ENCODE measurements around the gene DYNLL2.
"Not testable (repeated sequence)": the region's sequence is repeated elsewhere in the genome, so short reads cannot be mapped to it uniquely, and the experiment has no call there.

DYNLL2 gene

GRCh38 chr17:58082870-58083490 lies at the start of gene DYNLL2:
Gene DYNLL2, plus strand, starts transcription at chr17:58083419. Its CDS starts 3,672 bp downstream, at chr17:58087091.
- DNase-seq, result peak; percentile 95

DNA sequence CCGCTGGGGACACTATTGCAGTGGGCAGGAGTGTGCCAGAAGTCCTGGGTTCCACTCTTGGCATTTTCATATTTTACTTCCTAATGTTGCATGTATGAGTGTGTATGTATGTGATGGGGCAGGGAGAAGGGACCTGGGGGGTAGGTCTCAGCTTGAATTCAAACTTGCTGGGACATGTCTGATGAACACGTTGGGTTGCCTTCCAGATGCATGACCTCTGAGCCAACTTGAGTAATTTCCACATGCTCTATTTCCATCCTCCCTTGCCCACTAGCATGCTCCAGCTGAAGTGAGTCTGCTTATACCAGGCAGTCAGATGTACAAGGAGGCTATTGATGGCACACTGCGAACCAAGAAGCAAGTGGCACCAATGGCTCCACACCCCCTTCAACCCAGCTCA lies 43.2 kb upstream of the DYNLL2 start:
- DNase-seq, result no peak

DNA sequence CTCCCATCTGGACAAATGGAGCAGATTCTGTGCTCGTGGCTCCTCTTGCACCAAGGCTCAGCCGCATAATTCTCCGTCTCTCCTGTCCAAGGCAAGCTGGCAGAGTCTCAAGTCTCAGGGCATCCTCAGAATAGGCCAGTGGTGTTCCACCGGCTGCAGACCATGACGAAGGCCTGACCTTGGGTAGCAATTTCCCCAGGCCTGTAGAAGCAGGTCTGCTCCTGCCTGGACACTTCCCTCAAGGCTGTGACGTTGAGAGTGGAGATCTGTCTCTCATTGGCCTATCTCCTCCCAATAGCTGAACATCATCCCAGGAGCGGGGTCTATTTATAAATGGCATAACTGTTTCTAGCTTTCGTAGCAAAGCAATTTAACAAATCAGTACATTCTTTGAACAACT lies 42.8 kb upstream of the DYNLL2 start:
- DNase-seq, result no peak

DNA sequence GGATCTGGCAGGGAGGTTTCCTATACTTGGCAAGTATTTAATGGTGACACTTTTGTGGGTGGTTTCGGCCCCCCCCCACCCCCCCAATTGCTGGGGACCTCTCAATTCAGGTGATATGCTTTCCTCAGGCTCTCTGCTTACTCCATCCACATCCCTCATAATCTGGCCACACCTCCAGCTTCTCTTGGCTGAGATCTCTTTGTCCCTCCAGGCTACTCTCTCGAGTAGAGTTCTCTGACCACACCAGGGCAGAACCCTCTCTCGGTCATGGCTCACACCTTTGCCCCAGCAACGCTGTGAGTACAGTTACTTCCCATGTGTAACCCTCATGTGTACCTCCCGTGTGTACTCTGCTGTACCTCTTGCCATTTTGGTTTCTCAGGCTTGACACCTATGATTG lies 42.1 kb upstream of the DYNLL2 start:
- no peak for DNase-seq

DNA sequence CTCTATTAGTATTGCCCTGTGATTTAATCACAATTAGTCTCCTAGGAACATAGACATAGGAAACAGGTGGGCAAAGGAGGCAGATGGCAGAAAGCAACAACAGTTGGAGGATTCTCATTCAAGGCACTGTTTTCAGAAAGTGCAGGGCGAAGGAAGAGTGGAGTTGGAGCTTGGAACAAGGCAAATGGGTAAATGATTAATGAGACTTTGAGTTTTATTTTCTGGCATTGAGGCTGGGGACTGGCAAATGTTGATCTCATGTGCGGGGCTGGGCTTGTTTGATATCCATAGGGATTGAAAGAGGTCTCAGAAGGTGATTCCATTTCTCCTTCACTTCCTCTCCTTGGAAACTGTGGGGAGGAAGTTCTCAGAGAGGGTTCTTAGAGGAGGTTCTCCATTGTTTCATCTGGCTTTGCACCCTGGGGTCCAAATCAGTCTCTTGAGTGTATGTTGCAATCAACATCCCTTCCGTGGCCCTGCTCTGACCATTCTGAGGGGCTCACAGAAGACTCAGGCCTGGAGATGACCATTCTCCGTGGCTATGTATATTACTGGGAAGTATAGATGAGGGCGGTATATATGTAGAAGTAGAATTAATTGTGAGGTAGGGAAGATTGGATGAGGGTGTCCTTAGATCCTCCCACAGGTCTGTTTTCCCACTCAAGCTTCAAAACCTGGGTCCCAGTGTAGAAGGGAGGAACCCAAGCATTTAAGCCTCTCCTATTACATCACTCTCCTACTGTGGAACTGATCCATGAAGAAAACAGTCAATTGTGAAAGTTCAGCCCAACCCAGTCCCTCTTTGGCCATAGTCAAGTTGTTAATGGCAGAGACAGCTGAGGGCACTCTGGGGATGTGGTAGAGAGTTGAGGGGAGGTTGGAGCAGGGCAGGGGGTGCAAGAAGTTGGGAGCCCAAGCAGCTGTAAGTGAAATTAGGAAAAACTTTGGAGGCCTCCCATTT lies 39.7 kb upstream of the DYNLL2 start:
- no peak for DNase-seq

DNA sequence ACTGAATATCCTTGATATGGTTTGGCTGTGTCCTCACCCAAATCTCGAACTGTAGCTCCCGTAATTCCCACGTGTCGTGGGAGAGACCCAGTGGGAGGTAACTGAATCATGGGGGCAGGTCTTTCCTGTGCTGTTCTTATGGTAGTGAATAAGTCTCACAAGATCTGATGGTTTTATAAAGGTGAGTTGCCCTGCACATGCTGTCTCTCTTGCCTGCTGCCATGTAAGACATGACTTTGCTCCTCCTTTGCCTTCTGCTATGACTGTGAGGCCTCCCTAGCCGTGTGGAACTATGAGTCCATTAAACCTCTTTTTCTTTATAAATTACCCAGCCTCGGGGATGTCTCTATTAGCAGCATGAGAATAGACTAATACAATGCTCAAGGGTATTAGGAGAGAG lies 39.0 kb upstream of the DYNLL2 start:
- not testable (repeated sequence) for DNase-seq

DNA sequence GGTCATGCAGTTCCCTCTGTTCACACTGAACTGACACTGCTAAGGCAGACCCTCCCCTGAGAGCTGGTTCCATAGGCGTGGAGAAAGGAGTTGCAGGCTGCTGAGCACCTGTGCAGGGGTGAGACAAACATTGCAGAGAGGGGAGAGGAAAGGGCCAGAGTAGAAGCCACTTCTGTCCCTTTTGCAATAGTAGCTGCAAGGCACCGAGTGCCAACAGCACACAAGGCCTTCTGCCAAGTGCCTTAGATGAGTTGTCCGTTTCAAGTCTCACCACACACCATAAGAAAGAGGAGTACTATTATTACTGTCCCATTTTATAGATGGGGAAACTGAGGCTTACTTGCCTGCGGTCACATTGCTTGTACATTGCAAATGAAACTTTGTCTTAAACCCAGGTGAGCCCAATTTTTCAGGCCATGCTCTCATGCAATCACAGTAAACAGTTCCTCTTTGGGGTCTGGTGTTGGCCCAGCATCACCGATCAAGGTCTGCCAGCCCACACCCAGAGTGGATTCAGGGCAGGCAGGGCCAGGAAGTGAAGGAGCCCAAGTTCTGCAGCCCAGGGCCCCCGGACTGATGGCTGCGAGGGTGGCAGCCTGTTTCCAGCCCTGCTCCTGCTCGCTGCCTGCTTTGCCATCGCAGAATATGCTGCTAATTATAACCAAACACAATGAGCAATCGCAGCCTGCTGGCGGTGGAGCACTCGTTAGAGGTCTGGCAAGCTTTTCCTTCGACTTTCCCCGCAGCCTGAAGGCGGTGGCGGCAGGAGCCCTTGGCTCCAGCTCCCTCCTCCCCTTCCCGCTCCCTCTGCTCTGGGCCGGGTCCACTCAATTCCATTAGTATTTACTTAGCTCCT lies 36.8 kb upstream of the DYNLL2 start:
- no peak for DNase-seq

- no peak for DNase-seq
These were observed 35.7 kb upstream of the DYNLL2 start for GRCh38 chr17:58047376-58048150.

GRCh38 chr17:58049533-58049932 lies 33.7 kb upstream of the DYNLL2 start:
- DNase-seq, result no peak

DNA sequence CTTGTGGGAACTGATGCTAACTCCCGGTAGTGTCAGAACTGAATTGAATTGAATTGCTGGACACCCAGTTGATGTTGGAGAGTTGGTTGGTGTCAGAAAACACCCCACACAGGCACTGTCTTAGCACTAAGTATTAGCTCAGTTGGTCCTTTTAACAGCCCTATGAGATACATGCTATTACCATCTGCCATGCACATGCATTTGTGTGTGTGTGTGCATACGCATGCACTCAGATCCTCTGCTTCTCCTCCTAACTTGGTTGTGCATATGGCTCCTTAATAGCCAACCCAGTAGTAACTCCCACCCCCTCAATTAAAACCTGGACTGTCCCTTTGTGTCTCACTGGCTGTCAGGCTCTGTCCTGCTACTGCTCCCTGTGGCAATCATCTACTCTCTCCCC lies 32.3 kb upstream of the DYNLL2 start:
- DNase-seq, result no peak

GRCh38 chr17:58051468-58051867 lies 31.8 kb upstream of the DYNLL2 start:
- no peak for DNase-seq

DNA sequence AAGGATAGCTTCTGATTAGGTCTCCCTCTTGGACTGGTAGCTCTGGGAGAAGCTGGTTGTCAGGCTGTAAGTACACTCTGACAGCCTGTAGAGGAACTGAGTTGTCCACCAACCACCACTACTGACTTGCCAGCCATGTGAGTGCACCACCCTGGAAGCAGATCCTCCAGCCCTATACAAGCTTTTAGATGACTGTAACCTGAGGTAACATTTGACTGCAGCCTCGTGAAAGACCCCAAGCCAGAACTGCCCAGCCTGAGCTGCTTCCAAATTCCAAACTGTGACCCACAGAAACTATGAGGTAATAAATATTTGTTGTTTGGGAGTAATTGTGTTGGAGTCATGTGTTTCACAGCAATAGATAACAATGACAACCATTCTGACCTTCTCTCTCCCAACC lies 30.8 kb upstream of the DYNLL2 start:
- no peak for DNase-seq

DNA sequence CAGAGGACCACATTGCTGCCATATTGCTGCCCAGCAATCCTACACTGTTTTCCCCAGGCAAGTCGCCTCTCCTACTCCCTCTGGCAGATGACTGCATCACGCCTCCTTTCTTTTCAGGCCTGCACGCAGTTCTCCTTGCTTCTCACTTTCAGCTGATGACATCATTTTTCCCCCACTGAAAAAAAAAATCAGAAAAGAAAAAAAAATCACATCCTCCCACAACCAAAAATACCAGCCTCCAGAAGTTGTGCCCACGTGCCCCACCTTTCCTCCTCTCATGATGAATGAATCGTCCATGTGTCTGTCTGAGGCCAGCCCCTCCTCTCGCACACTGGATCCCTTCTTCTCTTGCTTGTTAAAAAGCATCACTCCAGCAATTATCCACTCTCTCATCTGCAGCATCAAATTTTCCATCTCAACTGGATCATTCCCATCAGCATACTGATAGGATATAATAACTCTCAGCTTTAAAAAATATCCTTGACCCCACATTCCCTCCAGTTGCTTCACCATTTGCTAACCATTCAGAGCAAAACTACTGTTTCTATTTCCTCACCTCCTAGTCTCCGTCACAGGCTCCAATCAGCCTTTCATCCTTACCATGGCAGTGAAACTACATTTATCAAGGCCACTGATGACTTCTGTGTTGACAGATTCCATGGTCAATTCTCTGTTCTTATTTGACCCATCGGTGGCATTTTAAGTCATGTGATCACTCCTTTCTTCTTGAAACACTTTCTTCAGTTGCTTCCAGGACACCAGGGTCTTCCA lies 30.1 kb upstream of the DYNLL2 start:
- no peak for DNase-seq

GRCh38 chr17:58054641-58055040 lies 28.6 kb upstream of the DYNLL2 start:
- DNase-seq, result no peak

- DNase-seq, result no peak
These were observed 26.7 kb upstream of the DYNLL2 start for GRCh38 chr17:58056476-58056875.

DNA sequence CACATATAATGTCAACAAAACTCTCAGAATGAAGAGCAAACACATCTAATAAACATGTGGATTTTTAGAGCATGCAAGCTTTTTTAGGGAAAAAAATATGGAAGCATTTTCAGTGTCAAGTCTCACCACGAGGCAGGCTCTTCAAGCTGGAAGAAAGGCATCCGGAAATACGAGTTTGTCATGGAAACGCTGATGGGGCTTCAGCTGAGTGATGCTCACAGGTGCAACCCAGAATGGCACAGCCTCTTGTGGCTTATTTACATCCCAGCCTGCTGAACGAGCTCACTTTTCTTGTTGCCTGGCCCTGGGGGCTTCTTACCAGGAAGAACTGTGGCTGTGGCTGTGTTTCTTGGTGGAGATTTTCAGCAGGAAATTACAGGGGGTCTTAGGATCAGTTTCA lies 24.1 kb upstream of the DYNLL2 start:
- DNase-seq, result no peak

DNA sequence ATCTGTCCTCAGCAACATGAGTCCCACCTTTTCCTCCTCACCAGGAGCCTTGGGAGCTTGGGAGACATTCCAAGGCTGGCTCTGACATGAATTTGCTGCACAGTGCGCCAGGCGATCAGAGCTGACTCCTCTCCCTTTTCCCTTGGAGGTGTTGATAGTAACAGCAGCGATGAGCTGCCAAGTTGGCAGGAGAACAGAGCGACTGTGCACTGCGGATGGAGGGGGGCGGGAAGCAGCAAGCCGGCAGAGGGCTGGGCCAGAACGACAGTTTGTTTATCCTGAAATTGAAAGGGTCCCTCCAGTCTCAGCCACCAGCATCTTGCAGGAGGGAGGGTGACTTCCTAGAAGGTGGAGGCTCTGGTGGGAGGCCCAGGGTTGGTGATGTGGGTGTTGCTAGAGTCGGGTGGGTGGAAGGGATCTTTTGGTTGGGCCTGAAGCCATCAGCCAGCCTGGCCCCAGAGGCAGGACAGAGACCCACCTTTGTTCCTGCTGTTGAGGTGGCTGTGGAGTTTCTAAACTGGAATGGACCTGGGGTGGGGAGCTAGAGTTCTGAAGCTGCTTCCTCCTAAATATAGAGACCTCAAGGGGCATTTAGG lies 22.5 kb upstream of the DYNLL2 start:
- DNase-seq, result no peak

DNA sequence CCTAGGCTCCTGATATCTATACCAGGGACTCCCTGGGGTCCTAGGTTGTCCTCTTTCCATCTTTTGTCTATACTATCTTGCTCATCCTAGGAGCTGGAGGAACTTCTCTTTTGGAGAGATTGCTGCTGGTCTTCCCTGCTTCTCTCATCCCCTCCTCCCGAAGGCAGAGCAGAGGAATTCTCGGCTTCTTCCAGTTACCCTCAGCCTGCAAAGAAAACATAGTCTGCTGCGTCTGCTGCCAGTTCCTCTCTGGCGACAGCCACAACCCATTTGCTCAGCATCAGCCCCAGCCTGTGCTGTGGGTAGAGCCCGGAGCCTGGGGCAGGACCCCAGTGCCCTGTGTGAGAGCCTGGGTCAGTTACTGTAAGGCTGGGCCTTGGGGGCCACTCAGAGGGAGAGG lies 21.5 kb upstream of the DYNLL2 start:
- DNase-seq, result no peak

GRCh38 chr17:58065238-58065637 lies 18.0 kb upstream of the DYNLL2 start:
- no peak for DNase-seq

DNA sequence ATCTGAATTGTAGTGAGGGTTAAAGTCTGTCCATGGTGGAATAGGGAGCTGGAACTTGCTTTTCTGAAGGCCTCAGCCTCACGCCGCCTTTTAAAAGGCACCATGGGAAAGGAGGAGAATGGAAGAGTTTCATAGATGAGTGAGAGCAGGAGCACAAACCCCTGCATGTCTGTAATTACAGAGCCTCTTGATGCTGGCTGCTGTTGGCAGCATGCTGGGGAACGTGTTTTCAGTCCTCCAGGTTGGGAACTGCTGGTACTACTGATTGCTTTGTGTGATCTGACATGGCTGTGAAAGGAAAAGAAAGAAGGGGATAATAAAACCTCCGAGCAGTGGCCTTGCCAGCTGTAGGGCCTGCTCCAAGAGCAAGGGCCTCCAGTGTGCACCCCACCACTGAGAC lies 16.8 kb upstream of the DYNLL2 start:
- no peak for DNase-seq

- no peak for DNase-seq
These were observed 10.4 kb upstream of the DYNLL2 start for GRCh38 chr17:58072862-58073261.
